ENCODE results near the gene YTHDF2. TPM values are rescaled to one million over a fixed set of nuclear protein-coding genes. Genes with fewer than 3 reads are reported as not detected.
A peak's percentile ranks its signal among the peaks of the same experiment; 100 is the strongest.

The YTHDF2 gene
- total and polyA plus RNA-seq, 2 of the 13 experiments (the other 11 are each of a cell fraction or from before 2014, with no cell fraction given), result 48.4 to 59.6 TPM

- ATAC-seq, result no peak; the same call in 2 of the 3 replicates
These were observed 19.0 kb downstream of the YTHDF2 start for GRCh38 chr1:28755701-28756100.

More at GRCh38 chr1:28755701-28756100, 19.0 kb downstream of the YTHDF2 start:
- ChIA-PET CTCF (ENCODE audit: low intra/inter-chr PET ratio, low total read pairs) (no interaction called here), POLR2A (interaction anchor here (1.2 to 3.3 kb wide), 3 partner anchors 19 to 174 kb away, joined by 3 to 10 read pairs (median 7); partner anchors contain the start of genes RNU11 and YTHDF2)
- Histone ChIP-seq H3K9me3 (ENCODE audit: low read length) (no peaks in the 10 kb centered on the region), H3K36me3 (replicated peaks in 1 of 2; ENCODE audit: control insufficient read depth in 1 of 2, insufficient read depth in 2 of 2, low read length in 2 of 2) (peaks cover 12 to 64% of the 10 kb centered on the region in 2 experiments), H3K9ac (ENCODE audit: insufficient read depth, low read depth, low read length) (no peak overlapping the region), H3K79me2 (ENCODE audit: insufficient read depth, low read length) (peaks cover 96% of the 10 kb centered on the region), H3K4me2 (ENCODE audit: low read depth, low read length) (no peak overlapping the region), H3K4me3 (replicated peaks in 1 of 3; ENCODE audit: insufficient read depth in 1 of 3, low read depth in 2 of 3, low read length in 3 of 3) (no peak overlapping the region), H3K27ac (ENCODE audit: extremely low read length, insufficient read depth, low read length) (no peak overlapping the region), H3K4me1 (ENCODE audit: insufficient read depth, low read length) (peaks cover 61% of the 10 kb centered on the region), H4K20me1 (ENCODE audit: insufficient read depth, low read length) (peaks cover 93% of the 10 kb centered on the region), H2AFZ (ENCODE audit: low read length) (no peak overlapping the region), H3K27me3 (ENCODE audit: control insufficient read depth in 1 of 2, insufficient read depth in 2 of 2, low read length in 2 of 2) (no peaks in the 10 kb centered on the region)
- TSS peak; percentile 18 for BruUV-seq (replicated peaks)
- WGBS (ENCODE audit: low lambda C conversion rate), result 59% methylated on average over 1 of the region's 1 CpG
- intact Hi-C loops (cut with micrococcal nuclease; ENCODE audit: unreplicated experiment), result loop anchor here (5.0 kb wide), 1 partner anchor 113 kb away; the partner anchor contains the start of gene TAF12
- in situ Hi-C loops (cut with HindIII; ENCODE audit: extremely low pct_ligation_motif_present, low pct_unique_long_range_greater_than_20kb), result no loop called here
- FAIRE-seq, result no peak
- TF ChIP-seq GPBP1L1 (CRISPR knock-in tag; IDR thresholded peaks at IDR 0.05) (no peak), GABPA (IDR thresholded peaks at IDR 0.05; ENCODE audit: low read depth, low read length) (no peak), GABPA (CRISPR knock-in tag; IDR thresholded peaks at IDR 0.05; ENCODE audit: low read depth) (no peak), SIN3A (IDR thresholded peaks at IDR 0.05; ENCODE audit: borderline replicate concordance, low read depth, low read length) (no peak), STAG1 (CRISPR knock-in tag; IDR thresholded peaks at IDR 0.05) (no peak), RBFOX2 (IDR thresholded peaks at IDR 0.05; ENCODE audit: low read depth, low read length) (0 out of 2 replicates have a peak, but pooled peaks have one; percentile 33), ZNF350 (CRISPR knock-in tag; IDR thresholded peaks at IDR 0.05; ENCODE audit: borderline replicate concordance, low read depth) (no peak), ZNF7 (CRISPR knock-in tag; IDR thresholded peaks at IDR 0.05) (no peak), THRA (CRISPR knock-in tag; IDR thresholded peaks at IDR 0.05; ENCODE audit: borderline replicate concordance) (no peak)
- peak; percentile 13 for DNase-seq (ENCODE audit: low spot score)

Measured in HepG2 (cell line).